ENCODE measurements around the gene PRPH. TPM values are rescaled to one million over a fixed set of nuclear protein-coding genes. Genes with fewer than 3 reads are reported as not detected.
"Not testable (repeated sequence)": the region's sequence is repeated elsewhere in the genome, so short reads cannot be mapped to it uniquely, and the experiment has no call there.

The PRPH gene
- polyA plus RNA-seq, 1 donor: not detected

DNA sequence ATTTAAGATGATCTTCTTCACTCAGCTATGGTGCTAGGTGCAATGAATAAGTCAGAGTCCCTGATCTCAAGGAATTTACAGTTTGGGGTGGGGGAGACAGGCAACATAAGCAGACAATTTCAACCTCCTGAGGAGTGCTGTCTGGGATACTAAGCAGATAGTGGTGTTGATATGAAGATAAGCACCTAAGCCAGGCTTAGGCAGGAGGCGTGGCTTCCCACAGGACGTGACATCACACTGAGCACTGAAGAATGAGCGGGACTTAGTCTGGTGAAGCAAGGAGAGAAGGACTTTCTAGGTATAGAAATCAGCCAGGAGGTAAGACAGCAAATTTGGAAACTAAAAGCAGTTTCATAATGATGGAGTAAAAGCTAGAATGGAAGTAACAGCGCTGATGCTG is 6.8 kb downstream of the PRPH start:
- DNase-seq: no peak

DNA sequence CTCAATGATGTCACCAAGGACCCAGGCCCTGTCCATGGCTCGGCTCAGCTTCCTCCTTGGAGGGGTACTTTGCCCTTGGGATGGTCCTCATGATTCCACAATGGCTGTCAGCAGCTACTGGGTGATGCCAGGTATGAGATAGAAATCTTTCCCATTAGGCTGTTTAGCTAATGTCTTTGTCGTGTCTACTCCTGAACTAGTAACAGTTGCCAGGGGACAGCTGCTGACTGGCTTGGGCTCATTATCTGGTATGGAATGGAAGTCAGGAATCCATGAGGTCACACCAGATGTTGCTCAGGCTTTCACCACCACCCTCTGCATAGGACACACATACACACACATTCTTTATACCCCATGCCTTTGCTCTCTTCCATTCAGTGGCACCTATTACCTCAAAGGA is 9.2 kb downstream of the PRPH start:
- no peak for DNase-seq

DNA sequence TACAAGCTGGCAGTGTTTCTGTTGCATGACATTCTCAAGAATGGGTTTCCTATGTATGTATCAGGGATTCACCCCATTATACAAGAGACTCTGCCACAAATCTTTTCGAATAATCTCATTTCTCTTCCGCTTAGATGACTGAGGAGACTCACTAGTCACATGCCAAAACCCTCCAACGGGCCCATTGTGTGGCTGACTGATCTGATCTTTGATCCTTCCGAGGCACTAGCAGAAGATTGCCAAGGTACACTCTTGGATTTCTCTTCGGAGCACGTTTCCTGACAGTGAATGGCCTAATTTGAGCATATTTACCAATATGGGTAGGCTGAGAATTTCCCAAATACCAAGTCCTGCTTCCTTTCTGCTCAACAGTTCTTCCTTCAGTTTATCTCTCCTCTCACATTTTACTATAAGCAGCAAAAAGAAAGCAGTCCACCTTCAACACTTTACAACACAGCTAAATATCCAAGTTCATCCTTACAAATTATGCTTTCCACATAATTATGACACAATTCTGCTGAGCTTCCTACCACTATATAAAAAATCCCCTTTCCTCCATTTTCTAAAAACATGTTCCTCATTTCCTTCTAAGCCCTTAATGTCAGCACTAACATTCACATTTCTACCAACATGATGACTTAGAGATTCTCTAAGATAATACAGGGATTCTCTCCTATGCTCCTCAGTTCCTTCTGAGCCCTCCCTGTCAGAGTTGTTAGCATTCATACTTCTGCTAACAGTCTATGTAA is 11.0 kb downstream of the PRPH start:
- DNase-seq: no peak

DNA sequence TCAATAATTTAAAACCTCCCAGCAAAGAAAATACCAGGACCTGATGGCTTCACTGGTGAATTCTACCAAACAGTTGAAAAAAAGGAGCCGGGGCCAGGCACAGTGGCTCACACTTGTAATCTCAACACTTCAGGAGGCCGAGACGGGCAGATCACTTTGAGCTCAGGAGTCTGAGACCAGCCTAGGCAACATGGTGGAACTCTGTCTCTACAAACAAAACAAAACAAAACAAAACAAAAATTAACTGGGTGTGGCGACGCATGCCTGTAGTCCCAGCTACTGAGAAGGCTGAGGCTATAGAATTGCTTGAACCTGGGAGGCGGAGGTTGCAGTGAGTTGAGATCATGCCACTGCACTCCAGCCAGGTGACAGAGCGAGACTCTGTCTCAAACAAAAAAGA is 14.4 kb downstream of the PRPH start:
- no peak for DNase-seq

DNA sequence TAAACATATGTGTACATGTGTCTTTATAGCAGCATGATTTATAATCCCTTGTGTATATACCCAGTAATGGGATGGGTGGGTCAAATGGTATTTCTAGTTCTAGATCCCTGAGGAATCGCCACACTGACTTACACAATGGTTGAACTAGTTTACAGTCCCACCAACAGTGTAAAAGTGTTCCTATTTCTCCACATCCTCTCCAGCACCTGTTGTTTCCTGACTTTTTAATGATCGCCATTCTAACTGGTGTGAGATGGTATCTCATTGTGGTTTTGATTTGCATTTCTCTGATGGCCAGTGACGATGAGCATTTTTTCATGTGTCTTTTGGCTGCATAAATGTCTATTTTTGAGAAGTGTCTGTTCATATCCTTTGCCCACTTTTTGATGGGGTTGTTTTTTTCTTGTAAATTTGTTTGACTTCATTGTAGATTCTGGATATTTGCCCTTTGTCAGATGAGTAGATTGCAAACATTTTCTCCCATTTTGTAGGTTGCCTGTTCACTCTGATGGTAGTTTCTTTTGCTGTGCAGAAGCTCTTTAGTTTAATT is 15.6 kb downstream of the PRPH start:
- DNase-seq: not testable (repeated sequence)

DNA sequence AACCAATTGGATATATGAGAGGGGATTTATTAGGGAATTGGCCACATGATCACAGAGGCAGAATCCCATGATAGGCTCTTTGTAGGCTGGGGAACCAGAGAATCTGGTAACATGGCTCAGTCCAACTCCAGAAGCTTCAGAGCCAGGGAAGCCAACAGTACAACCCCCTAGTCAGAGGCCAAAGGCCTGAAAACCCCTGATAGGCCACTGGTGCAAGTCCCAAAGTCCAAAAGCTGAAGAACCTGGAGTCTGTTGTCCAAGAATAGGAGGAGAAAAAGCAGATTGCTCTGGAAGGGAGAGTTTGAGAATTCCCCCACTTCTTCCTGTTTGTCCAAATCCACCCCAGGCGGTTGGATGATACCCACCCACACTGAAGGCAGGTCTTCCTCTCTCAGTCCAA is 19.9 kb downstream of the PRPH start:
- DNase-seq: no peak

DNA sequence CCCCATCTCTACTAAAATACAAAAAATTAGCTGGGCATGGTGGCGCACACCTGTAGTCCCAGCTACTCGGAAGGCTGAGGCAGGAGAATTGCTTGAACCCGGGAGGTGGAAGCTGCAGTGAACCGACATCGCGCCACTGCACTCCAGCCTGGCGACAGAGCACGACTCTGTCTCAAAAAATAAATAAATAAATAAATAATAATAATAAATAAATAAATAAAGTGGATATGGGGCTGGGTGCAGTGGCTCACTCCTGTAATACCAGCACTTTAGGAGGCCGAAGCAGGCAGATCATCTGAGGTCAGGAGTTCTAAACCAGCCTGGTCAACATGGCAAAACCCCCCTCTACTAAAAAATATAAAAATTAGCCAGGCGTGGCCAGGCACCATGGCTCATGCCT is 22.2 kb downstream of the PRPH start:
- not testable (repeated sequence) for DNase-seq

DNA sequence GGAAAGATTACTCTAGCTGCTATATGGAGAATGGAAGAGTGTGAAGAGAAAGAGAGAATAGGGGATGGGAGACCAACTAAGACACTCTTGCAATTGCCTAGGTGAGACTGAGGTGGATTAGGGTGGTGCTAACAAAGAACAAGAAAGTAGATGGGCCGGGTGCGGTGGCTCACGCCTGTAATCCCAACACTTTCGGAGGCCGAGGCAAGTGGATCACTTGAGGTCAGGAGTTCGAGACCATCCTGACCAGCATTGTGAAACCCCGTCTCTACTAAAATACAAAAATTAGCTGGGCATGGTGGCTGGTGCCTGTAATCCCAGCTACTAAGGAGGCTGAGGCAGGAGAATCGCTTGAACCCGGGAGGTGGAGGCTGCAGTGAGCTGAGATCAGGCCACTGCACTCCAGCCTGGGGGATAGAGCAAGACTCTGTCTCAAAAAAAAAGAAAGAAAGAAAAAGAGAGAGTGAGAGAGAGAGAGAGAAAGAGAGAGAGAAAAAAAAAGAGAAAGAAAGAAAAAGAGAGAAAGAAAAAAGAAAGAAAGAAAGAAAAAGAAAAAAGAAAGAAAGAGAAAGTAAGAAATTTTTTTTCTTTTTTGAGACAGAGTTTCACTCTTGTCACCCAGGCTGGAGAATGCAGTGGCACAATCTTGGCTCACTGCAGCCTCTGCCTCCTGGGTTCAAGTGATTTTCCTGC is 25.6 kb downstream of the PRPH start:
- not testable (repeated sequence) for DNase-seq

DNA sequence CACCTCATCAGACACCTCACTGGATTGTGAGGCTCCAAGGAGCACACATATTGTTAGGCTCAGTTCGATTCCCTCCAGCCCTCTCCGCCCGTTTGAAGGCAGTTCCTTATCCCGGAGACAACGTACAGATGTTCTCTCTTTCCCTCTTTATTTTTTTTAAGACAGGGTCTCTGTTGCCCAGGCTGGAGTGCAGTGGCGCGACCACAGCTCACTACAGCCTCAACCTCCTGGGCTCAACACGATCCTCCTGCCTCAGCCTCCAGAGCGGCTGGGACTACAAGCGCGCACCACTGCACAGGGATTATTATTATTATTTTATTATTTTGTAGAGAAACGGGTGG is 27.4 kb downstream of the PRPH start:
- DNase-seq: no peak

DNA sequence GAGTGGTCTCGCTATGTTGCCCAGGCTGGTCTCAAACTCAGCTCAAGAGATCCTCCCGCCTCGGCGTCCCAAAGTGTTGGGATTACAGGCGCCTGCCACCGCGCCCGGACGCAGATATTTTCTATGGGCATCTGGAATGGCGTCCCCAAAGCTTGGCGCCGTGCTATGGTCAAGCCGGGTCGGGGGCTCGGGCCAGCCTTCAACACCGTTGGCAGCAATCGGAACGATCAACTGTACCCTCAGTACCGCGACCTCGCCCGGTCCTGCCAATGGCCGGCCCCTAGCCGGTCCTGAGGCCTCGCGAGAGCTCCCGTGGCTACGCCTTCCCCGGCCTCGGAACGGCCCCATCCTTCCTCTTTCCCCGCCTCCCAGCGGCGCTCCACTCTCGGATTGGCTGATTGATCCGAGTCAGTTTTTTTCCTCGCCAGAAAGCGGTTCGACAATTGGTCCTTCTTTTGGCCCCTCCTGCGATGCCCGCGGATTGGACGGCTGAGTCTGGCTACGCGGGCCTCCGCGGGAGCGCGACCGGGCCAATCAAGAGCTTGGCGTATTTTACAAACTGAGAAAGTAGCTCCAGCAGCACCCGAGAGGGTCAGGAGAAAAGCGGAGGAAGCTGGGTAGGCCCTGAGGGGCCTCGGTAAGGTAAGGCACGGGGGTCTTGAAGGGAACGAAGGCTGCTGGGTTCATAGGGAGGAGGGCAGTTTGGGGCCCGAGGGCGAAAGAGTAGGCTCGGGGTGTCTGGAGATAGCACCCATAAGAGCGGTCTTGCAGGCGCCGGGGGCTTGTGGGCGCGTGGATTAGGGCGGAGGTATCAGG is 28.0 kb downstream of the PRPH start, which contains the start of gene TROAP:
Gene TROAP (plus strand): TSS at position 548 of the 816 bp plus-strand sequence. CDS start 354 bp downstream, outside the sequence.
- peak; percentile 99 for DNase-seq

DNA sequence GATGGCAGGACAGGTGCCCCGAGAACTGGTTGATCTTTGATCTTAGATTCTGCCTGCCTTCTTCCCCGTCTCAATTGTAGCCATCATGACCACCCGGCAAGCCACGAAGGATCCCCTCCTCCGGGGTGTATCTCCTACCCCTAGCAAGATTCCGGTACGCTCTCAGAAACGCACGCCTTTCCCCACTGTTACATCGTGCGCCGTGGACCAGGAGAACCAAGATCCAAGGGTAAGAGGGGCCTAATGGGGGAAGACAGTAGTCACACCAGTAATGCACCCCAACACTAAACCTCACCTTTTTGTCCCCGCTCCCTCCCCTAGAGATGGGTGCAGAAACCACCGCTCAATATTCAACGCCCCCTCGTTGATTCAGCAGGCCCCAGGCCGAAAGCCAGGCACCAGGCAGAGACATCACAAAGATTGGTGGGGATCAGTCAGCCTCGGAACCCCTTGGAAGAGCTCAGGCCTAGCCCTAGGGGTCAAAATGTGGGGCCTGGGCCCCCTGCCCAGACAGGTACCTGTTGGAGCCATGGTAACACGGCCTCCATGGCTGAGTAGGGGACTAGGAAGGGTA is 28.7 kb downstream of the PRPH start:
- DNase-seq: no peak

DNA sequence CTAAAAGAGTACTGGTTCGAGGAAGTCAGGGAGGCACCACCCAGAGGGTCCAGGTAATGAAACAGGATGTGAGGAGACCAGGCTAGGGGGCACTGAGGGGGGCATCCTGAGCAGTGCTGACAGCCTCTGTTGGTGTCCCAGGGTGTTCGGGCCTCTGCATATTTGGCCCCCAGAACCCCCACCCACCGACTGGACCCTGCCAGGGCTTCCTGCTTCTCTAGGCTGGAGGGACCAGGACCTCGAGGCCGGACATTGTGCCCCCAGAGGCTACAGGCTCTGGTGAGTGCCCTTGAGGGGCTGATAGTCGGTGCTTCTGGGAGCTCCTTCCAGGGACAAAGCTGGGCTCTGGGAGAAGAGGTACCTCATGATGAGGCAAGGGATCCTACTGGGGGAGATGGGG is 30.7 kb downstream of the PRPH start:
- no peak for DNase-seq

DNA sequence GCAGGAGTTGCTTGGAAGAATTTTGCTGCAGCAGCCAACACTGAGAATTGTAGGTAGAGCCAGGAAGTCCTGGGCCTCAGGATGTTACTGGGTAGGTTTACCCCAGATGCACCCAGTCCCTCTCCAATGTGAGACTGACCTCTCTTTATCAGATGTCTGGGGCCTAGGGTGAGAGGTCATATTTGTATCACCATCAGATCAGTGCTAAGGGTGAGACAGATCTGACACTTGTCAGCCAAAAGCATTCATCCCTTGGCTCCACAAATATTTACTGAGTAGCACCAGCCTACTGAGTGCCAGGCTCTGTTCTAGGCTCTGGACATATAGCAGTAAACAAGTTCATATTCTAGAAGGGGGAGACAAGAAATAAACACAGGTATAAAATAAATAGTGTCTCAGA is 32.4 kb downstream of the PRPH start:
- no peak for DNase-seq

DNA sequence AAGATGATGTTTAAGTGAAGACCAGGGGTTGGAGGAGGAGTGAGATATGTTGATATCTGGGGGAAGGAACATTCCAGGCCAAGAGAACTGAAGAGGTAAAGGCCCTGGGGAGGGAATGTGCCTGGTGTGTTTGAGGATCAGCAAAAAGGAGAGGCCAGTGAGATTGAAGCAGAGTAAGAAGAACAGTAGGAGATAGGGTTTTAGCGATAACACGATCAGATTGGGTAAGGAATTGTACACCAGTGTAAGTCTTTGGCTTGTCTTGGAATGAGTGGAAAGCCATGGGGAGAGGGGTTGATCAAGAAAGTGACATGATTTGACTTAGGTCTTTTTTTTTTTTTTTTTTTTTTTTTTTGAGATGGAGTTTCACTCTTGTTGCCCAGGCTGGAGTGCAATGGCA is 32.9 kb downstream of the PRPH start:
- DNase-seq: no peak

DNA sequence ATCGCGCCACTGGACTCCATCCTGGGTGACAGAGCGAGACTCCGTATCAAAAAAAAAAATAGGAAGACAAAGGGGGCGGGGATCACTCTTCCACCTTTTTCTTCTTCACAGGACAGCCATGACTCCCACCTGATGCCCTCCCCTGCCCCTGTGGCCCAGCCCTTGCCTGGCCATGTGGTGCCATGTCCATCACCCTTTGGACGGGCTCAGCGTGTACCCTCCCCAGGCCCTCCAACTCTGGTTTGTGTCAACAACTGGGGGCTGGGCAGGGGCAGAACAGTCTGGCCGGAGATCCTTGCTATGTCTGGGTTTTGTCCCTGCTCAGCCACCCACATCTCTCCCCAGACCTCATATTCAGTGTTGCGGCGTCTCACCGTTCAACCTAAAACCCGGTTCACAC is 33.9 kb downstream of the PRPH start:
- no peak for DNase-seq

DNA sequence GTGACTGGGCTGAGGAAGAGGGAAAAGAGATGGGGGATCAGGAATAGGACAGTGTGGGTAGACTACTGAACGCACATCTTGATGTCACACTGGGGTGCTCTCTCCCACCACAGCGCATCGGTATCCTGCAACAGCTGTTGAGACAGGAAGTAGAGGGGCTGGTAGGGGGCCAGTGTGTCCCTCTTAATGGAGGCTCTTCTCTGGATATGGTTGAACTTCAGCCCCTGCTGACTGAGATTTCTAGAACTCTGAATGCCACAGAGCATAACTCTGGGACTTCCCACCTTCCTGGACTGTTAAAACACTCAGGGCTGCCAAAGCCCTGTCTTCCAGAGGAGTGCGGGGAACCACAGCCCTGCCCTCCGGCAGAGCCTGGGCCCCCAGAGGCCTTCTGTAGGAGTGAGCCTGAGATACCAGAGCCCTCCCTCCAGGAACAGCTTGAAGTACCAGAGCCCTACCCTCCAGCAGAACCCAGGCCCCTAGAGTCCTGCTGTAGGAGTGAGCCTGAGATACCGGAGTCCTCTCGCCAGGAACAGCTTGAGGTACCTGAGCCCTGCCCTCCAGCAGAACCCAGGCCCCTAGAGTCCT is 35.2 kb downstream of the PRPH start:
- no peak for DNase-seq

DNA sequence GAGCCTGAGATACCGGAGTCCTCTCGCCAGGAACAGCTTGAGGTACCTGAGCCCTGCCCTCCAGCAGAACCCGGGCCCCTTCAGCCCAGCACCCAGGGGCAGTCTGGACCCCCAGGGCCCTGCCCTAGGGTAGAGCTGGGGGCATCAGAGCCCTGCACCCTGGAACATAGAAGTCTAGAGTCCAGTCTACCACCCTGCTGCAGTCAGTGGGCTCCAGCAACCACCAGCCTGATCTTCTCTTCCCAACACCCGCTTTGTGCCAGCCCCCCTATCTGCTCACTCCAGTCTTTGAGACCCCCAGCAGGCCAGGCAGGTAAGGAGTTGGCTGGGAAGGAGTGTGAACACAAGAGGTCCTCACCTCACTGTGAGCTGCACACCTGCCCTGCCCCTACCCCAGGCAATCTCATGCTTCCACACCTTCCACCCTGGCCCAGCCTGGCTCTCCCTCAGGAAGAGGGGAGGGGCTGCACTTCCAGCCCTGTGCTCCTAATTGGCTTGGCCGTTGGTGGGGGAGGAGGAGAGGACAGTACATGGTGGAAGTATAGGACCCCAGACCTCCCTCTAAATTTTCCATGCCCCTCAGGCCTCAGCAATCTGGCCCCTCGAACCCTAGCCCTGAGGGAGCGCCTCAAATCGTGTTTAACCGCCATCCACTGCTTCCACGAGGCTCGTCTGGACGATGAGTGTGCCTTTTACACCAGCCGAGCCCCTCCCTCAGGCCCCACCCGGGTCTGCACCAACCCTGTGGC is 35.9 kb downstream of the PRPH start:
- DNase-seq: no peak

DNA sequence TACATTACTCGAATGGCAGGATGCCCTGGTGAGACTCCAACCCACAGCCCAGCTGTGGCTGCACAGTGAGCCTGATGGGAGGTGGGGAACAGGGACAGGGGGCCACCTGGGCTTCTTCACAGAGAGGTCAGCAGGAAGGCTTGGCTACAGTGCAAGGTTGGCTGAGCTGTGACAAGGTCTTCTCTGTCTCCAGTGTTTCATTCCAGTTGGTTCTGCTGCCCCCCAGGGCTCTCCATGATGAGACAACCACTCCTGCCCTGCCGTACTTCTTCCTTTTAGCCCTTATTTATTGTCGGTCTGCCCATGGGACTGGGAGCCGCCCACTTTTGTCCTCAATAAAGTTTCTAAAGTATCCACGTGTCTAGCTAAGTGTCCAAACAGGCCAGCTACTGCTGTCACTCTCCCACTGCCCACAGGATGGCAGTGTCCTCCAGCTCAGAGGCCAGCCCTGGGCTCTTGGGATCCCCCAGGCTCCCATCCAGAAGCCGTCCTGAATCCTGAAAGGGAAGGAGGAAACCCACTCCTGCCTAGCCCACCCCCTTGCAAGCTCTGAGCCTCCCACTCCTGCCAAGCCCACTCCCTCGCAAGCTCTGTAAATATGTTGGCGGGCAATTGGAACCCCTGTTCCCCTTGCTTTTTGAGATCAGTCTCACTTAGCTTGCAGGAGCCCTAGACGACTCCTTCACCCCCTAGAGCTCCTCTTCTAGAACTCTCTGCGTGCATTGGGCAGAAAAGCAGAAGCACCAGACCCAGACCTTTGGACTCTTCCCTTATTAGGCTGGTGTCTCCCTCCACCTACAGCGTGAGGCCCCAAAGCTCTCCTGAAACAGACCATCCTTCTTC is 36.7 kb downstream of the PRPH start:
- DNase-seq: peak; percentile 77

DNA sequence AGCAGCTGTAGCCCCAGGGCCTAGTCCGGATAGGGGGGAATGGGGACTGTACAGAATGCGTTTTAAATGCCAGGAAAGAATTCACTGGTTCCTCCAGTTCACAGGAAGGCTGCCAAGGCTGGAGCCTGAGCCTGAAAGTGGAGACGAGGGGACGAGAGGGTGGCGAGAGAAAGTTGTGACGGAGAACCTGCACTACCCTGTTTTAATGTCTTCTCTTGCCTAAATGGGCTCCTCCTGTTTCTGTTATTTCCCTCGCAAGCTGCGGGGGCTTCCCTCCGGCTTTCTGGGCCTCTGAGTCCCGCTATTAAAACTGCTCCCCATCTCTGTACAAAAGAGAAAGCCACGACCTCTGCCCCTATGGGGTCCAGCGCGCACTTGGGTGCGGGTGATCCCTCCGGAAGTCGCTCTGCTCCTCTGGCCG is 37.5 kb downstream of the PRPH start:
- DNase-seq: no peak

DNA sequence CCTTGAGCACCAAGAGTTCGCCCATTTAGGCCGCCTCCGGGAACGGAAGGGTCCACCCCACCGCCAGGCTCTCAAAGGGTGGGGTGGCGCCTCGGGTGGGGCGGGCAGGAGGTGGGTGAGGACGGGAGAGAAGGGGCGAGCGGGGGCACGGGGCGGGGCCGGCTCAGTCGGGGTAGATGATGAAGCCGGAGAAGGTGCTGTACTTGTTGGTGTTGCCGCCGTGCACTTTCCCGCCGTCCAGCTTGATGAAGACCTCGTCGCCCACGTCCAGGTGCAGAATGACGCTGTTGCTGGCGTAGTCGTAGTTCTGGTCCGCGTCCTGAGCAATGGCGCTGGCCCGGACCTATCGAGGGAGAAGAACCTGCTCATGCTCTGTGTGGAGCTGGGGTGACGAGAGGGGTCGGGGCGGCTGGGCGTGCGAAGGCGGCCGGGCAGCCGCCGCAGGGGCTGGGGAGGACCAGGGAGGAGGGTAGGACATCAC is 38.0 kb downstream of the PRPH start:
- DNase-seq: no peak
